Globus pallidus (tissue), 1 donor: ENCODE measurements around the gene SEC14L3.
A peak's percentile ranks its signal among the peaks of the same experiment; 100 is the strongest.

Source experiments
- DNase-seq: peaks from one replicate; pipeline ENCODE4 v3.0.0-alpha.2; 2015; ENCODE audit warnings: low spot score

Gene SEC14L3

GRCh38 chr22:30444632-30445437 lies 27.0 kb downstream of the SEC14L3 start:
- peak; percentile 53 for DNase-seq

GRCh38 chr22:30441088-30441487 lies 30.7 kb downstream of the SEC14L3 start:
- no peak for DNase-seq

- DNase-seq = no peak
Measured at GRCh38 chr22:30439836-30440235, 32.0 kb downstream of the SEC14L3 start.

GRCh38 chr22:30439226-30439625 lies 32.6 kb downstream of the SEC14L3 start:
- no peak for DNase-seq

- DNase-seq = no peak
Measured at GRCh38 chr22:30438559-30438958, 33.3 kb downstream of the SEC14L3 start.

- no peak for DNase-seq
Measured at GRCh38 chr22:30436196-30436595, 35.6 kb downstream of the SEC14L3 start.

GRCh38 chr22:30435674-30436126 lies 36.1 kb downstream of the SEC14L3 start:
- no peak for DNase-seq

- no peak for DNase-seq
Measured at GRCh38 chr22:30434843-30435242, 37.0 kb downstream of the SEC14L3 start.

- DNase-seq = no peak
Measured at GRCh38 chr22:30433773-30434172, 38.0 kb downstream of the SEC14L3 start.

GRCh38 chr22:30433227-30433626 lies 38.6 kb downstream of the SEC14L3 start:
- no peak for DNase-seq

GRCh38 chr22:30432520-30432919 lies 39.3 kb downstream of the SEC14L3 start:
- DNase-seq = no peak

- no peak for DNase-seq
Measured at GRCh38 chr22:30432096-30432495, 39.7 kb downstream of the SEC14L3 start.

GRCh38 chr22:30430933-30431332 lies 40.9 kb downstream of the SEC14L3 start:
- no peak for DNase-seq

GRCh38 chr22:30429887-30430286 lies 41.9 kb downstream of the SEC14L3 start:
- DNase-seq = no peak

- DNase-seq = no peak
Measured at GRCh38 chr22:30427871-30428270, 43.9 kb downstream of the SEC14L3 start.

GRCh38 chr22:30426388-30427353 lies 45.1 kb downstream of the SEC14L3 start:
- no peak for DNase-seq

- DNase-seq = no peak
Measured at GRCh38 chr22:30425616-30426387, 46.0 kb downstream of the SEC14L3 start, which contains the start of gene MTFP1. TSS of gene MTFP1 (plus strand) at chr22:30425768. CDS start at chr22:30425880, 112 bp downstream.

GRCh38 chr22:30425327-30425615 lies 46.5 kb downstream of the SEC14L3 start:
- no peak for DNase-seq

- no peak for DNase-seq
Measured at GRCh38 chr22:30424534-30425326, 47.1 kb downstream of the SEC14L3 start.

- DNase-seq = peak; percentile 100
Measured at GRCh38 chr22:30423959-30424533, 47.8 kb downstream of the SEC14L3 start.
